SK-N-SH (cell line): ENCODE measurements around the gene NDRG2.

ENCODE experiments used
- CHD2 ChIP-seq: fragments of 150-350 bp; IDR thresholded peaks from 2 replicates; pipeline ENCODE4 v1.6.1; 2018; ENCODE audit warnings: low read length; ENCODE audit not compliant: partially characterized antibody
- EP300 ChIP-seq, 2 experiments: IDR thresholded peaks; 2 replicates each; pipeline versions ENCODE4 v1.4.0 to v1.6.1; 2012; ENCODE audit warnings: borderline replicate concordance in 1 of 2, low read depth in 1 of 2, low read length in 1 of 2
- EZH2phosphoT487 ChIP-seq: fragments of 200-600 bp; sonication (generic); IDR thresholded peaks from 2 replicates; pipeline ENCODE4 v1.6.1; 2017; ENCODE audit warnings: low read depth, mixed run types, mild to moderate bottlenecking, antibody characterized with exemption, moderate library complexity, borderline replicate concordance
- FOXM1 ChIP-seq: IDR thresholded peaks from 2 replicates; pipeline ENCODE4 v1.4.0; 2012; ENCODE audit warnings: low read depth, mild to moderate bottlenecking
- GATA2 ChIP-seq: sonication (generic); formaldehyde crosslinking; IDR thresholded peaks from 2 replicates; pipeline ENCODE4 v1.5.0; 2020; ENCODE audit warnings: mild to moderate bottlenecking, missing genetic modification reagents
- NFIC ChIP-seq: IDR thresholded peaks from 2 replicates; pipeline ENCODE4 v1.4.0; 2012; ENCODE audit warnings: borderline replicate concordance
- POLR2AphosphoS5 ChIP-seq: IDR thresholded peaks from 2 replicates; pipeline ENCODE4 v1.6.1; 2012; ENCODE audit warnings: low read depth, low read length
- RCOR1 ChIP-seq: fragments of 150-350 bp; IDR thresholded peaks from 2 replicates; pipeline ENCODE4 v1.6.1; 2017; ENCODE audit warnings: antibody characterized with exemption, low read length
- TAF1 ChIP-seq: IDR thresholded peaks from 2 replicates; pipeline ENCODE4 v1.6.1; 2012; ENCODE audit warnings: low read depth, mild to moderate bottlenecking, low read length, moderate library complexity, borderline replicate concordance
- TF ChIP-seq, protein P1 (sequence below): fragments of 200-600 bp; sonication (generic); IDR thresholded peaks from 2 replicates; pipeline ENCODE4 v1.6.1; 2017; ENCODE audit warnings: antibody characterized with exemption, mild to moderate bottlenecking, moderate library complexity

DNA sequence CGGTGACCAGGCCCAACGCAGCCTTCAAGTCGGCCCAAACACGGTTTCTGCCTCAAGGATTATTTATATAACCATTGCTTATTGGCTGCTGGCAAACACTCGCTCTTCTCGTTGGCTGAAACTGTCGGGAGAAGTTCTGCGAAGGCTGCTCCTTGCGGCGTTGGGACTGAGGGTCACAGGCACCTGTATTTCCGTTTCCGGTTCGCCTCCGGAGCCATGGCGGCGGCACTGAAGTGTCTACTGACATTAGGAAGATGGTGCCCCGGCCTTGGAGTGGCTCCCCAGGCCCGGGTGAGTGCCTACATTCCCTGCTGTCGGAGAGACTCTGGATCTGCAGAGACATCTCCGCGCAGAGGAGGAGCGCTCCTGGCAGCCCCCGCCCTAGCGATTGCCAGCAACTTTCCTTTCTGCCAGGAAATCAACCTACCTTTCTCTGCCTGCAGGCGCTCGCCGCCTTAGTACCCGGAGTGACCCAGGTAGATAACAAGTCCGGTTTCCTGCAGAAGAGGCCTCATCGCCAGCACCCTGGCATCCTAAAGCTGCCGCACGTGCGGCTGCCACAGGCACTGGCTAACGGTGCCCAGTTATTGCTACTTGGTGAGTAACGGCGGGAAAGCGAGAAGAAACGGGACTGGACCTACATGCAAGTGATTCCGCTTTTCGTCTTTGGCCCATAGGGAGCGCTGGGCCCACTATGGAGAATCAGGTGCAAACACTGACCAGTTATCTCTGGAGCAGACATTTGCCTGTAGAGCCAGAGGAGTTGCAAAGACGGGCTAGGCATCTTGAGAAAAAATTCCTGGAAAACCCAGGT, 34.9 kb downstream of the NDRG2 start, which contains the start of gene METTL17:
- TF ChIP-seq TAF1: peak; percentile 78
- TF ChIP-seq, protein P1, sequence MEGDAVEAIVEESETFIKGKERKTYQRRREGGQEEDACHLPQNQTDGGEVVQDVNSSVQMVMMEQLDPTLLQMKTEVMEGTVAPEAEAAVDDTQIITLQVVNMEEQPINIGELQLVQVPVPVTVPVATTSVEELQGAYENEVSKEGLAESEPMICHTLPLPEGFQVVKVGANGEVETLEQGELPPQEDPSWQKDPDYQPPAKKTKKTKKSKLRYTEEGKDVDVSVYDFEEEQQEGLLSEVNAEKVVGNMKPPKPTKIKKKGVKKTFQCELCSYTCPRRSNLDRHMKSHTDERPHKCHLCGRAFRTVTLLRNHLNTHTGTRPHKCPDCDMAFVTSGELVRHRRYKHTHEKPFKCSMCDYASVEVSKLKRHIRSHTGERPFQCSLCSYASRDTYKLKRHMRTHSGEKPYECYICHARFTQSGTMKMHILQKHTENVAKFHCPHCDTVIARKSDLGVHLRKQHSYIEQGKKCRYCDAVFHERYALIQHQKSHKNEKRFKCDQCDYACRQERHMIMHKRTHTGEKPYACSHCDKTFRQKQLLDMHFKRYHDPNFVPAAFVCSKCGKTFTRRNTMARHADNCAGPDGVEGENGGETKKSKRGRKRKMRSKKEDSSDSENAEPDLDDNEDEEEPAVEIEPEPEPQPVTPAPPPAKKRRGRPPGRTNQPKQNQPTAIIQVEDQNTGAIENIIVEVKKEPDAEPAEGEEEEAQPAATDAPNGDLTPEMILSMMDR: peak; percentile 50
- TF ChIP-seq NFIC: no peak
- TF ChIP-seq POLR2AphosphoS5: peak; percentile 70
- TF ChIP-seq EP300 (IDR thresholded peaks at IDR 0.05; ENCODE audit: borderline replicate concordance in 1 of 2, low read depth in 1 of 2, low read length in 1 of 2): no peak
- no peak for TF ChIP-seq EZH2phosphoT487
- peak; percentile 95 for TF ChIP-seq CHD2
- TF ChIP-seq RCOR1: no peak
- no peak for TF ChIP-seq GATA2 (CRISPR knock-in tag)
- TF ChIP-seq FOXM1: no peak
